GM19324 (cell line): ENCODE measurements around the gene CLASP1.
"Not testable (repeated sequence)": the region's sequence is repeated elsewhere in the genome, so short reads cannot be mapped to it uniquely, and the experiment has no call there.

Experiments
- ATAC-seq: cut with Tn5 transposase; IDR thresholded peaks from one replicate; pipeline ENCODE4 v1.9.1; 2021; ENCODE audit warnings: mild to moderate bottlenecking, moderate library complexity; ENCODE audit not compliant: unreplicated experiment, low FRiP score

The CLASP1 gene

DNA sequence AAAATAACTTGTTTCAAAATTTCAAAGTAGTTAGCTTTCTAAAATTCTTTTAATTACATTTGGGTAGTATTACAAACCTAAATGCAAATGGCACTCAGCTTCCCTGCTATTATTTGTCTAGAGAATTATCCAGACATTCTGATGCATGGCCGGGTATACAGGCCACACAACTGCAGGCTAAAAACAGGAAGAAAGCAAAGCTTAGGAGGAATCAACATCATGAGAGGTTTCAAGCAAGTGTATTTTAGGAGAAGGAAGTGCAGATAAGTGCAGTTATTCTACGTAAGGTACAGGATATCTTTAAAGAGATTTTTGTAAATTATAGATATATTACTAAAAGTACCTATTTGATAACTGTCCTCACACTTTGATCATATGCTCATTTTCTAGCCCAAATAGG, 165.4 kb downstream of the CLASP1 start:
- ATAC-seq: no peak

DNA sequence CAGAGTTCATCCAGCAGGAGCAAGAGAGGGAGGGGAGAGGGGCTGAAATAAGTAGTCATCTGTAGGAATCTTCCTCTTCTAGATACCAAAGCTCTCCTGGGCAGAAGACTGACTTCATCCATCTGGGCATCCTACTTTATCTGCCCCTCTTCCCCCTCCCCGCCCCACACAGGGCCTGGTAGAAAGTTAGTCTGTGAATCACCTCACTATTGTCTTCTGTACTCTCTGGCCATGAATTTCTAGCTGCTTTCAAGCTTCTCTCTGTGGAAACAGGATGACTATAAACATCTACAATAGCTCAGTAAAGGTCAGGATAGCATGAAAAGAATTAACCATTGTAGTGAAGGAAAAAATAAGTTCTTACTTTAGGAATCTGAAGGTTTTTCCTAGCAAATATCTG, 166.2 kb downstream of the CLASP1 start:
- ATAC-seq: no peak

DNA sequence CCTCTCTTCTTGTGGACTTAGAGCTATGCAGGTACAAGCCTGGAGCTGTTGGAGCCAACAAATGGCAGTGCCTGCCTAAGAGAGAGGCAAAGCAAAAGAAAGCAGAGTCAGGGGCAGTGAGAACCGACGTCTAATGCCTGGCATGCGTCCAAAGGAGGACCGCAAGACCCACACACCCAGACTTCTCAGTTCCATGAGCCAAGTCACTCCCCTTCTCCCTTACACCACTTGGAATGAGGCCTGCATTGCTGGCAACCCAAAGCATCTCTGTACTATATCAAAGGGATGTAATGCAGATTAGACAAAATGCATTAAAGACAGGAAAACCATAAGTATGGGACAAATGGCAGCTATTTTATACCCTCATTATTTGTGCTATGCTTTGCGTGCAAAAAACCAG, 168.4 kb downstream of the CLASP1 start:
- no peak for ATAC-seq

DNA sequence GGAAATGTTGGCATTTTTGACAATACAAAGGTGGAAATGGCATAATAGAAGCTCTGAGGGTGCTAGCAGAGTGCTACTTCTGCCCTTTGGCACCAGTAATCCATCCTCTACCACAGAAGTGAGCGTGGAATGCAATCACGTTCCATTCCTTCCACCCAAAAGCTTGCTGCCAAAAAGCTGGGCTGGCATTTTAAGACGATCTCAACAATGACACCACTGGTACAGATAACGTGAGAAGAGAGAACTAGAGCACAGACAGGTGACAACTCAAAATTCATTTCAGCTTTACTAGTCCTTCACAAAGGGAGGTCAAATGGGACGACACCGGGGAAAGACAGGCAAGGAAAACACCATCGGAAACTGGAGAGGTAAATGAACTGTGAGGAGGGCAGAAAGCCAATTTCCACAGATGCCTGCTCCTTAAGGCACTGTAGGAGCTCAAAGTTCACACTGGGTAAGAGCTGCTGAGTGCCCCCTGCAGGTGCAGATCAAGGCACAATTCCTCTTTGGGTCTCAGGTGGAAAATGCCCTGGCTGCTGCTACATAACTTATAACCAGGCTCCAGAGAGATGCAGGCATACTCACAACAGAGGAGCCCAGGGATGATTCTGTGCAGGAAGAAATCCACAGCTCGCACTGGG, 169.3 kb downstream of the CLASP1 start:
- no peak for ATAC-seq

DNA sequence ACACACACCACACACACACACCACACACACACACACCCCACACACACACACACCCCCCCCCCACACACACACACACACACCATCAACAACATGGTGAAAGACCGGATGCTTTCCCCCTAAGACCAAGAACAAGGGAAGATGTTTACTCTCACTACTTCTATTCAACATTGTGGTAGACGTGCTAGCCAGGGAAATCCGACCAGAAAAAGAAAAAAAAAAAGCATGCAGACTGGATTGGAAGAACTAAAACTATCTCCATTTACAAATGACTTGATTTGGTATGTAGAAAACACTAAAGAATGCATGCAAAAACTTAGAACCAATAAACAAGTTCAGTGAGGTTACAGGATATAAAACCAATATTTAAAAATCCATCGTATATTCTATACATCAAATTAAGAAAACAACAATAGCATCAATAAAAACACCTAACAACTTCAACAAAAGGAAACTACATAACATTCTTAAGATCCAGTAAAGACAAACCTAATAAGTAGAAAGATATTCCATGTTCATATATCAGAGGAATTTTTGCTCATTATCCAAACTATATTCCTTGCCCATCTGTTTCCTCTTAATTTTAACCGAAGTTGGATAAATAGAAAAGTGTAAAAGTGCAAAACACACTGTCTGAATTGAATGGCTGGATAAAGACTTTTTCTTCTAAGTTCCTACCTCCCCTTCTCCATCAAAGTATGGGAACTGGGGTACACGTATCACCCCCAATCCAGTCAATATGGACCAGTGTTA, 170.1 kb downstream of the CLASP1 start:
- ATAC-seq: no peak

DNA sequence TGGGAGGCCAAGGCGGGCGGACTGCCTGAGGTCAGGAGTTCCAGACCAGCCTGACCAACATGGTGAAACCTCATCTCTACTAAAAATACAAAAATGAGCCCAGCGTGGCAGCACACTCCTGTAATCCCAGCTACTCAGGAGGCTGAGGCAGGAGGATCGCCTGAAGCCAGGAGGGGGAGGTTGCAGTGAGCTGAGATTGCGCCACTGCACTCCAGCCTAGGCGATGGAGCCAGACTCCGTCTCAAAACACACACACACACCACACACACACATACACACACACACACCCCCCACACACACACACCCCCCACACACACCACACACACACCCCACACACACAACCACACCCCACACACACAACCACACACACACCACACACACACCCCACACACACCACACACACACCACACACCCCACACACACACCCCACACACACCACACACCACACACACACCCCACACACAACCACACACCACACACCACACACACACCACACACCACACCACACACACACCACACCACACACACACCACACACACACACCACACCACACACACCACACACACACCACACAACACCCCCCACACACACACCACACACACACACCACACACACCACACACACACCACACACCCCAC, 170.8 kb downstream of the CLASP1 start:
- not testable (repeated sequence) for ATAC-seq

DNA sequence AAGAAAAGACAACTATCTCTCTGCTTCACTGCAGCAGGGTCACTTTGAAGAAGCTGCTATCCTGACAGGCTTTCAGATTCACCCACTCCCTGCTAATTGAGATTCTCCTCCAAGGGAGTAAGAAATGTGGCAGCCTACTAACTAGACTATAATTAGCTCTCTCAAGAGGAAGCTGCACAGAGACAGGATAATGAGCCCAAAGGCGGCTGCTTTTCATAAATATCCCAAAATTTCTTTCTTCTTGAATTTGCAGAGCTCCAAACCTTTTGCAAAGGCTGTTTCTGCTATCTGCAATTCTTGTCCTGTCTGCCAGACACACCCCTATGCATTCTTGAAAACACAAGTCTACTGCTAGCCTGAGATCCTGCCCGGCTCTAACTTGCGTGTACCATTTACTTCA, 172.6 kb downstream of the CLASP1 start:
- ATAC-seq: no peak

DNA sequence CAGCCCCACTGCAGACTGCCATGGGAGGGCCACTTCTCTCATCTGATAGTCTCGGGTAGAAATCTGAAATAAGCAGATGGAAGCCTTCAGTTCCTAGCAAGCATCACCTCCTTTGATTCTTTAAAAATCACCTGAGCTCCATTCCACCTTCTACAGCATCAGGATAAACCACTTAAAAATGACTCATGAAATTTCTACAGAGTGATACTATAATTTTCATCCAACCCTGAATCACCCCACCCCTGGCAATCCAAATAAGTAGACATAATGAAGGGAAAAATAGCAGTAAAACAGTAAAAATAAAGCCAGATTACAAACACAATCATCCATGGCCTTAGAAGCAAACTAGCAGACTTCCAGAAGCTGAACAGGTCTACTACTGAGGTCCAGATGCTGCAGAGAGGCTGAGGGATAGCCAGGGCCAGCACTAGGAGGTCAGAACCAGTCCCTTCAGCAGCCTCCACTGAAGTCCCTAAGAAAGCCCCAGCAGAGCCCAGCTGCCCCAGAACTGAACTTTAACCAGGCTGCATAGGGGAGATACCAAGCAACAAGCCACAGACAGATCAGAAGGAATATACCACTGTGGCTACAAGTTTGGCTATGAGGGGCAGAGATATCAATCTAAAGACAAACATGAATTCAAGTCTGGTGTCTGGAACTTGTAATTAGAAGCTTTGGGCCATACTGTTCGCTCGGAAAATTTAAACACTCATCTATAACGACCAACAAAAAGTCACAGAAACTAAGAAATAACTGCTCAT, 173.3 kb downstream of the CLASP1 start:
- ATAC-seq: no peak

DNA sequence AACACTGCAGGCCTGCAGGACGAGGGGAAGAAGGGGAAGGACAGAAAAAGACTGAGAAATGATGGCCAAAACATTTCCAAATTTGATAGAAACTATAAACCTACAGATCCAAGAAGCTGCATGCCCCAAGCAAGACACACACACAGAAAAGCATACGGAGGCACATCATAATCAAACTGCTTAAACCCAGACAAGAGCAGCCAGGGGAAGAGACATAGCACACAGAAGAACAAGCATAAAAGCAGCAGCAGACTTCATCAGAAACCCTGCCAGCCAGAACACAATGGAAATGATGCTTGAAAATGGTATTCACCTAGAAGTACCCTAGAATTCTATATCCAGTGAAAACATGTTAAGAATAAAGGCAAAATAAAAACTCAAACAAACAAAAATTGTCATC, 175.8 kb downstream of the CLASP1 start:
- ATAC-seq: no peak

DNA sequence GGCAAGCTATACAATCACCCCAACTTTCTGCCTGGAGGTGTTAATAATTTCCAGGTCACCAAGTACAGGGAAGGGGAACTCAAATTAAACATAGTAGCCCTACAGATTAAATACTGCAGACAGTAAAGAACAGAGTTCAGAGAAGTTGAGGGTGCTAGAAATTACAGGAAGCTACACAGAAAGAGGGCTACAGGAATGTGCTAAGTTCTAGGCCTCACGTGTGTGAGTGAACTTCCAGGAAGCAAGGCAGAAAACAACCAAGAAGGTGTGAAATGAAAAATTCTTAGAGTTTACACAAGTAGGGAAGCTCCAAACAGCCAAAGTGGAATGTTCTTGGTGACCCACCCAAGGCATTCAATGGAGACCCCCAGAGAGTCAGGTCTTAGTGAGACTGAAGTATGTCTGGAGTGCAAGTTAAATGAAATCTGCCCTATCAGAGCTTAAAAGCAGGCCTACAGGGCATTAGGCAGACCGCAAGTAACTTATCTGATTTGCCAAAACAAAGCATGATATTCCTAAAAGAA, 176.7 kb downstream of the CLASP1 start:
- ATAC-seq: no peak

DNA sequence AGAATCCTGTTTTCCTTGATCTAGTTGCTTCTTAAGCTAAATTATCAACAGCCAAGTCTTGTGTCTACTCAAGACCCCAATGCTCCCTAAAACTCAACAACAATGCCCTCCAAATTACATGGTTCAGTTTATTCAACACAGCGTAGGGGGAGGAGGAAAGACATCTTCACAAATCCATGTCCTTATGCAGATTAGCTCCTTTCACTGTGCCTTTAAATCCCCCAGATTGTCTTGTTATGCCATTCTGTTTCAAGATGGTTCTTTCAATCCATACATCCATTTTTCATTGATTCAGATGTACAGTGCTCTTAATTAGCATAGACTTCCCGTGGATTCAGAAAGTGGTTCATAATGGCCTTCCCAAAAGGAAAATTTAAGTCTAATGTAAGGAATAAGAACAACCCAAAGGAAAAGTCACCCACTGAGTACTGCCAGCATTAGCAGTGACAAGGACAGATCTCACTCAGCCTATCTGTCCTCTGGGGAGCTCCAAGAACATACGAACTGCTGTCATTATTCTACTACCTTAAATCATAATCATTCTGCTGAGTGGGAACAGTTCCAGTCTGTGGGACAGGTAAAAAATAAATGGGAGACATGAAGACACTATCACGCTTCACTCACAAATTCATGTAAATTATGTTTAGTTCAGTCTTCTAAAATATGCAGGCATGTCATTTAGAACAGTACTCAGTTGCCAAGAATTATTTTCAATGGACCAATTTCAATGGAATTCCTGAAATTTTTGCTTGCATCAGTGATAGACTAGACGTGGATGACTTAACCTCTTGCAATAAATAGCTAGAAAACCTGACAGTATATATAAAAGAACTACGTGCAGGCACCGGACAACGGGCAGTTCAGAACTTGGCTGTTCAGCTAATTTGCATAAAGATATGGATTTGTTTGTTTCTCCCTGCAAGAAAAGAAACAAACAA, 177.5 kb downstream of the CLASP1 start:
- ATAC-seq: no peak

DNA sequence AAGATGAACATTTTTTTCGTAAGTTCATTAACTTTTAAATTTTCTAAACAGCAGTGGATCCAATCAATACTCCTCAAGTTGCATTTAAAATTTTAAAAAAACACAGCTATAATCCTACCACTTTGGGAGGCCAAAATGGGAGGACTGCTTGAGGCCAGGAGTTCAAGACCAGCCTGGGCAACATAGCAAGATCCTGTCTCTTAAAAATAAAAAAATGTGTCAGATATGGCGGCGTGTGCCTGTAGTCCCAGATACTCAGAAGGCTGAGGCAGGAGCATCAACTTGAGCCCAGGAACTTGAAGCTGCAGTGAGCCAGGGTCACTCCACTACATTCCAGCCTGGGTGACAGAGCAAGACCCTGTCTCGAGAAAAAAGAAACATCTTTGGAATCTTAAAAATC, 178.3 kb downstream of the CLASP1 start:
- ATAC-seq: no peak

DNA sequence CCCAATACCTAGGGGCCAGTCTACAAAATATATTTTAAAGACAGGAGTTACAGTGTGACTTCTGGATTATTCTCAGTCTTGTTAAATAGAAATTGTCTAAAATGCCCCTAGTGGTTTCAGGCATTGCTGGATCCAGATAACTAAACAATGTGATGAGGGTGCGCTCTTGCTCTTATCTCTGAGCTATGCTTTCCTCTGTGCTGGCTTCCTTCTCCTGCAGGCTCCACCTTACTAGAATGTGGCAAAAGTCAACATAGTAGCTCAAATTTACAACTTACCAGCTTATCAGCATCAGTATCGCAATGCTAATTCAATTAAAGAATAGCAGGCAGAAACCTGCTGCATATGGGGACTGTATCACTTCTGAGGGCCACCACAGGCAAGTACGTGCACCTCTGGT, 179.9 kb downstream of the CLASP1 start:
- no peak for ATAC-seq

DNA sequence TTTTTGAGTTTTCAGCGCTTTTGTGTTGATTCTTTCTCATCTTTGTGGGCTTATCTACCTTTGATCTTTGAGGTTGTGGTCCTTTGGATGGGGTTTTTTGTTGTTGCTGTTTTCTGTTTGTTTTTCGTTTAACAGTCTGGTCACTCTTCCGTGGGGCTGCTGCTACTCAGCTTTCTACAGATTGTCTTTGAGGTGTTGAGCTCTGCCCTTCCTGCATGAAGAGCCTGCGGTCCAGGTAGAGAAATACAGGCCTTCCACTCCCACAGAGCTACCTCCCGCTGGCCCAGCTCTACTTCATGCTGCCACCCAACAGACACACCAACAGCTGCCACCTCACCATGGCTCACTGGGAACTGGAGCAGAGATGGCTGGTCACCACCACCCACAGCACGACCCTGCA, 180.3 kb downstream of the CLASP1 start:
- ATAC-seq: no peak

DNA sequence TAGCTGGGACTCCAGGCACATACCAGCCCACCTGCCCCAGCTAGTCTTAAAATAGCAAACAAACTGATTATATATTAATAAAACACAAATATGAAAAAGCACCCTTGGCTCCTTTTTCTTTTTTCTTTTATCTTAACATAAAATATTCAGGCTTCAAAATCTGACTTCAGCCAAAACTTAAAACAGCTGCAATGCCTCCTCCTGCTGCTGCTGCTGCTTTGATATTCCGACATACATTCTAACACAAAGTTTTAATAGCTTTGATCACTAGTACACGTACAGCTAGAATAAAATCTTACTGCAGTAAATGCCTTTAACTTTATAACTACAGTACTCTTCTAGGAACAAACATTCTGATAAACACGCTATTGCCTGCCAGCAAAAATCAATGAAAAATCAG, 190.0 kb downstream of the CLASP1 start:
- ATAC-seq: no peak

DNA sequence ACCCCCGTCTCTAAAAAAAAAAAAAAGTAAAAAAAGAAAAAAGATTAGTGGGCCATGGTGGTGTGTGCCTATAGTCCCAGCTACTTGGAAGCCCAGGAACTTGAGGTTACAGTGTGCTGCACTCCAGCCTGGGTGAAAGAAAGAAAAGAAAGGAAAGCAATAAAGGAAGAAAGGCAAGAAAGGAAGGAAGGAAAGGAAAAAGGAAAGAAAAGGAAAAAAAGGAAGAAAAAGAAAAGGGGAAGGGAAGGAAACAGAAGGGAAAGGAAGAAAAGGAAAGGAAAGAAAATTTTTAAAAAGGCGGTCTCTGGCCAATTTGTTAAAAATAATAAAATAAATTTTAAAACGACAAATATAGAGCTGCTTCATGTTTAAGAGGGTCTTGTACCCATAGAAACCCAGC, 192.9 kb downstream of the CLASP1 start:
- no peak for ATAC-seq

DNA sequence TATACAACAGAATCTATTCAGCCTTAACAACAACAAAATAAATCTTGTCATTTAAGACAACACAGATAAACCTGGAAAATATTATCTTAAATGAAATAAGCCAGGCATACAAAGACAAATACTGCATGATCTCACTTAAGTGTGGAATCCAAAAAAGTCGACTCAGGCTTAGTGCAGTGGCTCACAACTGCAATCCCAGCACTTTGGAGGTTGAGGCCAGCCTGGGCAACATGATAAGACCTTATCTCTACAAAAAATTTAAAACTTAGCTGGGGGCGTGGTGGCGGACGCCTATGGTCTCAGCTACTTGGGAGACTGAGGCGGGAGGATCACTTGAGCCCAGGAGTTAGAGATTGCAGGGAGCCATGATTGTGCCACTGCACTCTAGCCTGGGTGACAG, 193.8 kb downstream of the CLASP1 start:
- no peak for ATAC-seq

DNA sequence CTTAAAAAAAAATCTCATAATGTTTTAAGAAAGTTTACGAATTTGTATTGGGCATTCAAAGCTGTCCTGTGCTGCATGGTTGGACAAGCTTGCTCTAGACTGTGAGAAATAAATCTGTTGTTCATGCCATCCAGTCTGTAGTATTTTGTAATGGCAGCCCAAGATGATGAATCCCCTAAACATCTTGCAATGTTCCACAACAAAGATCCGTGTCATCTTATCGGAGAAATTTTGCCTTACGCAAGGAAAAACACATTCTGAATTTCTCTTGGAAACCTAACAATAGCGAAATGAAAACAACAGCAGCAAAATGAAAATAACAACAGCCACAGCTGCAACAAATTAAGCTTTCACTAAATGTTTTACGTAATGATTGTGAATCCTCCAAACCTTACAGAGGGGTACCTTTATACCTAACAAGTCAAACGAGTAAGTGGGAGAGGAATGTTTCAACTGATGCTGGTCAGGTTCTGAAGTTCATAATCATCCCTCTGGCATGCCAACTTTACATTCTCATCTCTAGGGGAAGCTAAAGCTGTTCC, 194.6 kb downstream of the CLASP1 start:
- no peak for ATAC-seq

DNA sequence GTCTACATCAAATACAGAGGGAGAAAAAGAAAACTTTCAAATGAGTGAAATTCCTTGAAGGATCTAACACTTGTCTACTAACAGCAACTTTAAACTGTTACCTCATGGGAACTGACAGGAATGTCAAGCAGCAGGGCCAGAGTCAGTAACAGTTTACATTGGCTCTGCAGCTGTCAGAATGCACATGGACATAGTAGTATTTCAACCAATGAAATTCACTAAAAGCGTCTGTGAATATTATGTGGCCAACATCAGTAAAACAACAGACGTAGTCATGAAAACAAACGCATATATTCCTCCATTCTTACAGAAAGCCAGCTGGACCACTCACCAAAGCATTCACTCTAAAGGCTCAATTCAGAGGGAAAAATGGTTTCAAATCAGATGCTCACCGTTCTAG, 197.9 kb downstream of the CLASP1 start:
- ATAC-seq: no peak

DNA sequence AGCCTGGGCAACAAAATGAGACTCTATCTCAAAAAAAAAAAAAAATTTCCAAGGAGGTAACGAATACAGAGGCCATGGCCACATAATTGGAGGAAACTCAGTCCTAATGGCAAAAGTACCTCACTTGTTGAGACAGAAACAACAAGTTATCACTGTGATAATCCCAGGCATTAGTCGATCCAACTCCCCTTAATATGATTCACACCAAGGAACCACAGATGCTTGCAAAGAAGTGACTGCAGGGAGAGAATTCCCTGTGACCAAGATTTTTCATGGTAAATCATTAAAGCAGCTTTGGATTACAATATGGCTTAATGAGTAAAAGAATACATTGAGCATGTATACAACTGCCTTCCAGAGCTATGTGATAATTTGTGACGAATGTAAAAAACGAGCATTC, 199.0 kb downstream of the CLASP1 start:
- ATAC-seq: no peak
